Measurements from ENCODE around the gene OXCT1. TPM values are rescaled to one million over a fixed set of nuclear protein-coding genes. Genes with fewer than 3 reads are reported as not detected.

The OXCT1 gene
- total RNA-seq, 4 donors from 2014 or later: 19.5 to 335 (median 25.1) TPM

DNA sequence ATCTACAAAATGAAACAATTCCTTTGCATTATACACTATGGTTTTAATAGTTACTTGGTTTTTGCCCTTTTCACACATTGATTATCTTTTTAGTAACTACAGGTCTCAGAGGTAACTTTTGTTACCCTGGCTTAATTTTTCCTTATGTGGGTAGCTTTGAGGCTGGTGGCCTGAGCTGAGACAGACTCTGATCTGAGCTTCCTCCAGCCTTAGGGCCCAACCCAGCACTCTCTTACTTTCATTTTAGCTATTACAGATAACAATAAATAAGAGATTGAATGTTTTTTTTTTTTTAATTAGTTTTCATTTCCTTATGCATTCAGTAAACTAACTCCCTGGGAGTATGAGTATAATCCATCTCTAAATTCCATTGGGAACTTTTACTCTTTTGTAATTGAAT lies 15.1 kb upstream of the OXCT1 start:
- Histone ChIP-seq H3K4me1 (no peaks in the 10 kb centered on the region), H3K4me3 (replicated peaks in 1 of 3) (no peak overlapping the region), H3K36me3 (no peaks in the 10 kb centered on the region), H3K27me3 (no peaks in the 10 kb centered on the region), H3K9me3 (no peaks in the 10 kb centered on the region), H3K27ac (no peak overlapping the region)
- intact Hi-C loops (cut with DNase I): no loop called here
- no peak for DNase-seq
- TF ChIP-seq, protein P1, sequence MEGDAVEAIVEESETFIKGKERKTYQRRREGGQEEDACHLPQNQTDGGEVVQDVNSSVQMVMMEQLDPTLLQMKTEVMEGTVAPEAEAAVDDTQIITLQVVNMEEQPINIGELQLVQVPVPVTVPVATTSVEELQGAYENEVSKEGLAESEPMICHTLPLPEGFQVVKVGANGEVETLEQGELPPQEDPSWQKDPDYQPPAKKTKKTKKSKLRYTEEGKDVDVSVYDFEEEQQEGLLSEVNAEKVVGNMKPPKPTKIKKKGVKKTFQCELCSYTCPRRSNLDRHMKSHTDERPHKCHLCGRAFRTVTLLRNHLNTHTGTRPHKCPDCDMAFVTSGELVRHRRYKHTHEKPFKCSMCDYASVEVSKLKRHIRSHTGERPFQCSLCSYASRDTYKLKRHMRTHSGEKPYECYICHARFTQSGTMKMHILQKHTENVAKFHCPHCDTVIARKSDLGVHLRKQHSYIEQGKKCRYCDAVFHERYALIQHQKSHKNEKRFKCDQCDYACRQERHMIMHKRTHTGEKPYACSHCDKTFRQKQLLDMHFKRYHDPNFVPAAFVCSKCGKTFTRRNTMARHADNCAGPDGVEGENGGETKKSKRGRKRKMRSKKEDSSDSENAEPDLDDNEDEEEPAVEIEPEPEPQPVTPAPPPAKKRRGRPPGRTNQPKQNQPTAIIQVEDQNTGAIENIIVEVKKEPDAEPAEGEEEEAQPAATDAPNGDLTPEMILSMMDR (IDR thresholded peaks at IDR 0.05): no peak
- TF ChIP-seq POLR2A (IDR thresholded peaks at IDR 0.05): no peak

DNA sequence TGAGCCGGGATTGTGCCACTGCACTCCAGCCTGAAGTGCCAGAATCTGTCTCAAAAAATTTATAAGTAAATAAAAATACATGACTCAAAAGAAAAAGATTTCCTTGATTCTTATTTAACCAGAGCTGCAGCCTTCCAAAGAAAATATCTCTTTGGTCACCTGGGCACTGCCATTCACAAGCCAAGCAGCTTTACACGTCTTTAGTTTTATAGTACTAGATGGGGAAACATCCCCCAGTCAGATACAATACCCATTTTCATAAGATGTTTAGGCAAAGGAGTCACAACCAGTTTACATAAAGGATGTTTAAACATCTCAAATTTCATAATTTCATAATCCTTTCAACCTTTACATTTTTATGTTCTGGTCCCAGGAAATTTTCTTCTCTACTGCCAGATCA lies 13.7 kb upstream of the OXCT1 start:
- no peak overlapping the region for H3K4me3 ChIP-seq (replicated peaks in 1 of 3)
- no peak overlapping the region for H3K27ac ChIP-seq
- no peak for DNase-seq
- no peaks in the 10 kb centered on the region for H3K9me3 ChIP-seq
- WGBS, 2 donors: 92 to 94% methylated on average over 2 of the region's 2 CpGs
- intact Hi-C loops (cut with DNase I): no loop called here
- no peaks in the 10 kb centered on the region for H3K27me3 ChIP-seq
- H3K36me3 ChIP-seq: no peaks in the 10 kb centered on the region
- no peaks in the 10 kb centered on the region for H3K4me1 ChIP-seq
- no peak for TF ChIP-seq POLR2A (IDR thresholded peaks at IDR 0.05)
- TF ChIP-seq, protein P1 (IDR thresholded peaks at IDR 0.05): no peak

- no peak for DNase-seq
- no peak overlapping the region for H3K27ac ChIP-seq
- no peaks in the 10 kb centered on the region for H3K27me3 ChIP-seq
- no peak overlapping the region for H3K4me3 ChIP-seq (replicated peaks in 1 of 3)
- 76 to 88% methylated on average over 3 of the region's 3 CpGs for WGBS, 2 donors
- TF ChIP-seq POLR2A (IDR thresholded peaks at IDR 0.05): no peak
- TF ChIP-seq, protein P1 (IDR thresholded peaks at IDR 0.05): no peak
- no peaks in the 10 kb centered on the region for H3K4me1 ChIP-seq
- H3K36me3 ChIP-seq: no peaks in the 10 kb centered on the region
- no peaks in the 10 kb centered on the region for H3K9me3 ChIP-seq
- intact Hi-C loops (cut with DNase I): no loop called here
These were observed 13.0 kb upstream of the OXCT1 start for GRCh38 chr5:41883243-41883642.

DNA sequence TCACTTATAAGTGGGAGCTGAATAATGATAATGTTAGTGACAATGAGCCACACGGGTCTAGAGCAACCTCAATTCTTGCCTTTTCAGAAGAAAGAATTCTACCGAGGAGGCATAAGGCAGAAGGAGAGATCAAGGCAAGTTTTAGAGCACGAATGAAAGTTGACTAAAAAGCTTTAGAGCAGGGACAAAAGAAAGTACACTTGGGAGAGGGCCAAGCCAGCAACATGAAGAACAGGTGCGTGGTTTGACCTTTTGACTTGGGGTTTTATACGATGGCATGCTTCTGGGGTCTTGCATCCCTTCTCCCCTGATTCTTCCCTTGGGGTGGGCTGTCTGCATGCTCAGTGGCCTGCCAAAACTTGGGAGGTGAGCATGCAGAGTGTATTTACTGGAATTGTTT lies 12.5 kb upstream of the OXCT1 start:
- intact Hi-C loops (cut with DNase I): no loop called here
- TF ChIP-seq, protein P1 (IDR thresholded peaks at IDR 0.05): no peak
- TF ChIP-seq POLR2A (IDR thresholded peaks at IDR 0.05): no peak
- no peaks in the 10 kb centered on the region for H3K4me1 ChIP-seq
- H3K36me3 ChIP-seq: no peaks in the 10 kb centered on the region
- no peak overlapping the region for H3K27ac ChIP-seq
- H3K4me3 ChIP-seq (replicated peaks in 1 of 3): no peak overlapping the region
- DNase-seq: no peak
- WGBS, 2 donors: 77 to 81% methylated on average over 5 of the region's 5 CpGs
- no peaks in the 10 kb centered on the region for H3K9me3 ChIP-seq
- no peaks in the 10 kb centered on the region for H3K27me3 ChIP-seq

- no peak overlapping the region for H3K27ac ChIP-seq
- H3K4me3 ChIP-seq (replicated peaks in 1 of 3): no peak overlapping the region
- no peak for DNase-seq
- 81 to 85% methylated on average over 3 of the region's 3 CpGs for WGBS, 2 donors
- H3K9me3 ChIP-seq: no peaks in the 10 kb centered on the region
- H3K27me3 ChIP-seq: no peaks in the 10 kb centered on the region
- no peaks in the 10 kb centered on the region for H3K36me3 ChIP-seq
- intact Hi-C loops (cut with DNase I): no loop called here
- no peaks in the 10 kb centered on the region for H3K4me1 ChIP-seq
- TF ChIP-seq, protein P1 (IDR thresholded peaks at IDR 0.05): no peak
- TF ChIP-seq POLR2A (IDR thresholded peaks at IDR 0.05): no peak
These were observed 8.6 kb upstream of the OXCT1 start for GRCh38 chr5:41878643-41879478.

Measured in thyroid gland (tissue), 4 donors.